Common myeloid progenitor, CD34-positive (primary cell): ENCODE measurements around the gene COL9A2.

Source experiments
- CTCF ChIA-PET: fragments of 350-600 bp; sonication (Branson Sonifier 250); formaldehyde crosslinking; loops from one replicate; lab custom pipeline; 2021; ENCODE audit warnings: antibody characterized with exemption; lab: Charles Lee
- POLR2A ChIA-PET: fragments of 350-600 bp; sonication (Branson Sonifier 250); formaldehyde crosslinking; loops from one replicate; lab custom pipeline; 2021; ENCODE audit warnings: antibody characterized with exemption; lab: Charles Lee
- DNase-seq, 3 donors: peaks; one replicate each; pipeline versions ENCODE4 v3.0.0 to v3.0.0-alpha.2; 2013
- H3K27ac ChIP-seq, 2 experiments: 1 replicate in 1 of 2; 2 replicates in 1 of 2; pipeline ENCODE4 v1.7.0; 2013; ENCODE audit warnings: inconsistent platforms in 2 of 2, low read length in 2 of 2, mild to moderate bottlenecking in 2 of 2, low read depth in 1 of 2, moderate library complexity in 1 of 2; ENCODE audit not compliant: severe bottlenecking in 2 of 2, insufficient read depth in 1 of 2, poor library complexity in 1 of 2
- H3K27me3 ChIP-seq, 5 experiments: replicated peaks in 2 of 5; 1 replicate in 3 of 5; 2 replicates in 2 of 5; pipeline versions ENCODE4 v1.6.1 to v1.7.0; 2013; ENCODE audit warnings: low read length in 4 of 5, mild to moderate bottlenecking in 2 of 5, moderate library complexity in 2 of 5, inconsistent platforms in 1 of 5; ENCODE audit not compliant: insufficient read depth in 5 of 5, control insufficient read depth in 4 of 5
- H3K36me3 ChIP-seq, 4 experiments: 1 replicate in 2 of 4; 2 replicates in 2 of 4; pipeline versions ENCODE4 v1.6.1 to v1.7.0; 2013; ENCODE audit warnings: low read length in 3 of 4, control low read depth in 1 of 4, mild to moderate bottlenecking in 1 of 4; ENCODE audit not compliant: control insufficient read depth in 4 of 4, insufficient read depth in 4 of 4
- H3K4me1 ChIP-seq, 4 experiments: 1 replicate in 3 of 4; 2 replicates in 1 of 4; pipeline versions ENCODE4 v1.6.1 to v1.7.1; 2013; ENCODE audit warnings: low read length in 3 of 4, mild to moderate bottlenecking in 3 of 4, control low read depth in 1 of 4, inconsistent platforms in 1 of 4, moderate library complexity in 1 of 4; ENCODE audit not compliant: control insufficient read depth in 4 of 4, insufficient read depth in 4 of 4; ENCODE audit errors: control extremely low read depth in 1 of 4
- H3K4me3 ChIP-seq, 7 experiments: 1 replicate in 4 of 7; 2 replicates in 3 of 7; pipeline versions ENCODE4 v1.5.1 to v1.7.0; 2013; ENCODE audit warnings: mild to moderate bottlenecking in 7 of 7, low read length in 6 of 7, moderate library complexity in 6 of 7, inconsistent platforms in 2 of 7, low read depth in 2 of 7, control low read depth in 1 of 7; ENCODE audit not compliant: insufficient read depth in 4 of 7, control insufficient read depth in 1 of 7; ENCODE audit errors: extremely low read depth in 1 of 7
- H3K9me3 ChIP-seq, 5 experiments: 1 replicate in 4 of 5; 2 replicates in 1 of 5; pipeline versions ENCODE4 v1.6.1 to v1.7.1; 2013; ENCODE audit warnings: low read length in 4 of 5, mild to moderate bottlenecking in 2 of 5, inconsistent platforms in 1 of 5, low read depth in 1 of 5, moderate library complexity in 1 of 5; ENCODE audit not compliant: control insufficient read depth in 4 of 5, insufficient read depth in 2 of 5; ENCODE audit errors: control extremely low read depth in 1 of 5
- WGBS: methylation state at CpG from one replicate; pipeline ENCODE4 v1.1.5; 2013; ENCODE audit not compliant: insufficient coverage; 5-methylcytosine and 5-hydroxymethylcytosine counted together

COL9A2 gene

DNA sequence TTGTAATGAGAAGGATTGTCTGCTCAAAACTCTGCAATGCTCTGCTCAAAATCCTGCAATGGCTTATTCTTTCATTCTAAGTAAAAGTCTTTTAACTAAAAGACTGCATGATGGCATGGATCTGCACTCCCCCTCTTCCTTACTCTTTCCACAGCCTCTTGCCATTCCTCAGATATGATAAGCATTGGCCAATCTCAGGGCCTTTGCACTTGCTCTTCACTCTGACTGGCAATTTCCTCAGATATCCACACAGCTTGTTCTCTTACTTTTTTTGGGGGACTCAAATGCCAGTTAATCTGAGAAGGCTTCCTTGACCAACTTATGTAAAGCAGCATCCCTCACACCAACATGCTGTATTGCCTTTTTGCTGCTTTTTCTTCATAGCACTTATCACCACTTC lies 61.9 kb downstream of the COL9A2 start:
- Histone ChIP-seq H3K36me3 (peaks cover 0 to 4% (median 1%) of the 10 kb centered on the region in 4 experiments), H3K27ac (no peak overlapping the region), H3K4me3 (no peak overlapping the region), H3K9me3 (no peaks in the 10 kb centered on the region), H3K4me1 (peaks cover 7 to 25% (median 16%) of the 10 kb centered on the region in 4 experiments), H3K27me3 (no peaks in the 10 kb centered on the region)
- ChIA-PET POLR2A (no interaction called here), CTCF (interaction anchor here (1.4 to 2.9 kb wide), 5 partner anchors 11 to 149 kb away, joined by 3 to 9 read pairs (median 8); no protein-coding TSS in a partner anchor)
- DNase-seq, result no peak

DNA sequence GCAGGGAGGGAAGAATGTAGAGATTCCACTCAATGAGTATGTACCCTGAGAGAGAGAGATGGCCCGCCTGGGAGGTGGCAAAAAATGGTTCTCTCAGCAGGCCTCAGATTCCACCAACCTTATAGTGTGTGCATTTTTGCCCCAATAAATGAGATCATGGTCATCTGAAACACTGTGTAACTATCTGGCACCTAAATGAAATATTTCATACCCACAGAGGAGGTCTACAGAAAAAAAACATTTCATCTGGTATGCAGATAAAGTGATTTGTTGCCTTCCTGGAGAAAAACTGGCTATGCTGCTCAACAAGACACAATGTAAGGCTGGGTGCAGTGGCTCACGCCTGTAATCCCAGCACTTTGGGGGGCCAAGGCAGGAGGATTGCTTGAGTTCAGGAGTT lies 64.5 kb downstream of the COL9A2 start:
- ChIA-PET POLR2A (no interaction called here), CTCF (no interaction called here)
- no peaks in the 10 kb centered on the region for H3K9me3 ChIP-seq
- H3K4me1 ChIP-seq, result peaks cover 0 to 16% (median 11%) of the 10 kb centered on the region in 4 experiments
- H3K4me3 ChIP-seq, result no peak overlapping the region
- no peak overlapping the region for H3K27ac ChIP-seq
- H3K36me3 ChIP-seq, result no peaks in the 10 kb centered on the region
- WGBS, result 100% methylated on average over 2 of the region's 2 CpGs
- H3K27me3 ChIP-seq, result no peaks in the 10 kb centered on the region
- DNase-seq, result no peak

DNA sequence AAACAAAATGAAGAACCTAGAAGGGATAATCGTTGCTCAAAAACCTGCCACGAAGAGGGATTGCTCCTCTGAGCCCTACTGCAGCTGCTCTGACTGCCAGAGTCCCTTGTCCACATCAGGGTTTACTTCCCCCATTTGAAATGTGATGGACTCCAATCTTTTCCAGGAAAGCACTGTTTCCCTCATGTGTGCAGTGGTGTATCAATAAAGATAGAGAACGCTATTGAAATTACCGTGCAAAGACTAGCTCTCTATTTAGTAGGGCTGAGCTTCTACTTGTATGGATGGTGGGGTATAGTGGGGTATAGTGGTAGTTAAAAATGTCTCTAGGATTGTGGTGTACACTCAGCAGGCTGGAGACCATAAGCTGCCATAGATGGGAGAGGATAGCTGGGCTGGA lies 65.6 kb downstream of the COL9A2 start:
- 77% methylated on average over 4 of the region's 4 CpGs for WGBS
- DNase-seq, result no peak
- Histone ChIP-seq H3K4me3 (no peak overlapping the region), H3K27ac (no peak overlapping the region), H3K36me3 (no peaks in the 10 kb centered on the region), H3K27me3 (no peaks in the 10 kb centered on the region), H3K4me1 (peaks cover 0 to 11% (median 4%) of the 10 kb centered on the region in 4 experiments), H3K9me3 (no peaks in the 10 kb centered on the region)
- ChIA-PET POLR2A (no interaction called here), CTCF (interaction anchor here (0.8 to 1.1 kb wide), 2 partner anchors 9 to 99 kb away, joined by 3 read pairs; no protein-coding TSS in a partner anchor)
